Nephron progenitor cell (in vitro differentiated cells): Measurements from ENCODE around the gene SLC28A1.
A peak's percentile ranks its signal among the peaks of the same experiment; 100 is the strongest.

Source experiments
- DNase-seq: peaks from one replicate; pipeline ENCODE4 v3.0.0; 2021
- H3K27ac Mint-ChIP-seq: 2 replicates; pipeline ENCODE4 v1.8.0; 2021; ENCODE audit warnings: mild to moderate bottlenecking, moderate library complexity, mixed read lengths
- H3K27me3 Mint-ChIP-seq: 2 replicates; pipeline ENCODE4 v1.8.0; 2021; ENCODE audit warnings: mild to moderate bottlenecking, low read depth, mixed read lengths; ENCODE audit not compliant: poor library complexity
- H3K36me3 Mint-ChIP-seq: 2 replicates; pipeline ENCODE4 v1.8.0; 2021; ENCODE audit warnings: low read depth, mixed read lengths
- H3K4me1 Mint-ChIP-seq: 2 replicates; pipeline ENCODE4 v1.8.0; 2021; ENCODE audit warnings: mixed read lengths
- H3K4me3 Mint-ChIP-seq: 2 replicates; pipeline ENCODE4 v1.8.0; 2021; ENCODE audit warnings: mild to moderate bottlenecking, moderate library complexity, mixed read lengths
- H3K9me3 Mint-ChIP-seq: 2 replicates; pipeline ENCODE4 v1.8.0; 2021; ENCODE audit warnings: mild to moderate bottlenecking, moderate library complexity, mixed read lengths
- TF ChIP-seq, protein P1 (sequence below): fragments of 200-600 bp; sonication (generic); IDR thresholded peaks from 2 replicates; pipeline ENCODE4 v1.5.0; 2021; ENCODE audit warnings: antibody characterized with exemption

SLC28A1 gene

GRCh38 chr15:84925906-84926305 lies 41.4 kb downstream of the SLC28A1 start:
- Mint-ChIP-seq H3K27ac (no peak overlapping the region), H3K9me3 (no peaks in the 10 kb centered on the region), H3K36me3 (no peaks in the 10 kb centered on the region), H3K27me3 (no peaks in the 10 kb centered on the region), H3K4me3 (no peak overlapping the region), H3K4me1 (peaks cover 50% of the 10 kb centered on the region)
- no peak for DNase-seq
- TF ChIP-seq, protein P1, sequence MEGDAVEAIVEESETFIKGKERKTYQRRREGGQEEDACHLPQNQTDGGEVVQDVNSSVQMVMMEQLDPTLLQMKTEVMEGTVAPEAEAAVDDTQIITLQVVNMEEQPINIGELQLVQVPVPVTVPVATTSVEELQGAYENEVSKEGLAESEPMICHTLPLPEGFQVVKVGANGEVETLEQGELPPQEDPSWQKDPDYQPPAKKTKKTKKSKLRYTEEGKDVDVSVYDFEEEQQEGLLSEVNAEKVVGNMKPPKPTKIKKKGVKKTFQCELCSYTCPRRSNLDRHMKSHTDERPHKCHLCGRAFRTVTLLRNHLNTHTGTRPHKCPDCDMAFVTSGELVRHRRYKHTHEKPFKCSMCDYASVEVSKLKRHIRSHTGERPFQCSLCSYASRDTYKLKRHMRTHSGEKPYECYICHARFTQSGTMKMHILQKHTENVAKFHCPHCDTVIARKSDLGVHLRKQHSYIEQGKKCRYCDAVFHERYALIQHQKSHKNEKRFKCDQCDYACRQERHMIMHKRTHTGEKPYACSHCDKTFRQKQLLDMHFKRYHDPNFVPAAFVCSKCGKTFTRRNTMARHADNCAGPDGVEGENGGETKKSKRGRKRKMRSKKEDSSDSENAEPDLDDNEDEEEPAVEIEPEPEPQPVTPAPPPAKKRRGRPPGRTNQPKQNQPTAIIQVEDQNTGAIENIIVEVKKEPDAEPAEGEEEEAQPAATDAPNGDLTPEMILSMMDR = no peak

GRCh38 chr15:84926491-84927230 lies 42.2 kb downstream of the SLC28A1 start:
- Mint-ChIP-seq H3K9me3 (no peaks in the 10 kb centered on the region), H3K4me3 (no peak overlapping the region), H3K27me3 (no peaks in the 10 kb centered on the region), H3K36me3 (no peaks in the 10 kb centered on the region), H3K27ac (no peak overlapping the region), H3K4me1 (peaks cover 43% of the 10 kb centered on the region)
- DNase-seq = no peak
- TF ChIP-seq, protein P1 = no peak

DNA sequence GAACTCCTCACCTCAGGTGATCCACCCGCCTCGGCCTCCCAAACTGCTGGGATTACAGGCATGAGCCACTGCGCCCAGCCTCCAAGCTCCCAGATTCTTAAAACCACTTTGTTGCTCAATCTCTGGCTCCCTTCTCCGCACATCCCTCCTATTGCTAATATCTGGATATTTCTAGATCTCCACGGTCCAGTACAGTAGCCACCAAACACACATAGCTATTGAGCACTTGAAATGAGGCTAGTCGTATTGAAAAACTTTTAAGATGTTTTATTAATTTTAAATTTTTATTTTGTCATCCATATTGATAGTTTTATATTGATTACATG lies 44.3 kb downstream of the SLC28A1 start:
- TF ChIP-seq, protein P1 = no peak
- peaks cover 9% of the 10 kb centered on the region for H3K27me3 Mint-ChIP-seq
- H3K9me3 Mint-ChIP-seq = no peaks in the 10 kb centered on the region
- H3K4me1 Mint-ChIP-seq = peaks cover 24% of the 10 kb centered on the region
- DNase-seq = no peak
- no peaks in the 10 kb centered on the region for H3K36me3 Mint-ChIP-seq
- no peak overlapping the region for H3K27ac Mint-ChIP-seq
- H3K4me3 Mint-ChIP-seq = no peak overlapping the region

GRCh38 chr15:84929795-84930603 lies 45.5 kb downstream of the SLC28A1 start:
- no peak overlapping the region for H3K4me3 Mint-ChIP-seq
- H3K9me3 Mint-ChIP-seq = no peaks in the 10 kb centered on the region

GRCh38 chr15:84934942-84935729 lies 50.7 kb downstream of the SLC28A1 start:
- Mint-ChIP-seq H3K36me3 (no peaks in the 10 kb centered on the region), H3K9me3 (no peaks in the 10 kb centered on the region), H3K4me1 (peaks cover 7% of the 10 kb centered on the region), H3K27me3 (peaks cover 22% of the 10 kb centered on the region), H3K27ac (no peak overlapping the region), H3K4me3 (no peak overlapping the region)
- peak; percentile 16 for DNase-seq
- TF ChIP-seq, protein P1 = no peak

More at GRCh38 chr15:84929795-84930603, 45.5 kb downstream of the SLC28A1 start:
- peaks cover 20% of the 10 kb centered on the region for H3K4me1 Mint-ChIP-seq
- no peak for DNase-seq
- H3K27ac Mint-ChIP-seq = no peak overlapping the region
- peaks cover 9% of the 10 kb centered on the region for H3K27me3 Mint-ChIP-seq
- TF ChIP-seq, protein P1 = no peak
- H3K36me3 Mint-ChIP-seq = no peaks in the 10 kb centered on the region
